Nasal cavity respiratory epithelium epithelial cell of viscerocranial mucosa (primary cell): ENCODE data around the gene SGK2. TPM values are rescaled to one million over a fixed set of nuclear protein-coding genes. Genes with fewer than 3 reads are reported as not detected.

Experiments
- total RNA-seq: library from RNA; depleted of rRNA; stranded (reverse); fragments of >200 nt; gene quantifications from 2 replicates; pipeline ENCODE4 v1.2.3, GENCODE V29; 2014

Gene SGK2
- under 0.01 and 0.93 TPM in 2 replicates for total RNA-seq

DNA sequence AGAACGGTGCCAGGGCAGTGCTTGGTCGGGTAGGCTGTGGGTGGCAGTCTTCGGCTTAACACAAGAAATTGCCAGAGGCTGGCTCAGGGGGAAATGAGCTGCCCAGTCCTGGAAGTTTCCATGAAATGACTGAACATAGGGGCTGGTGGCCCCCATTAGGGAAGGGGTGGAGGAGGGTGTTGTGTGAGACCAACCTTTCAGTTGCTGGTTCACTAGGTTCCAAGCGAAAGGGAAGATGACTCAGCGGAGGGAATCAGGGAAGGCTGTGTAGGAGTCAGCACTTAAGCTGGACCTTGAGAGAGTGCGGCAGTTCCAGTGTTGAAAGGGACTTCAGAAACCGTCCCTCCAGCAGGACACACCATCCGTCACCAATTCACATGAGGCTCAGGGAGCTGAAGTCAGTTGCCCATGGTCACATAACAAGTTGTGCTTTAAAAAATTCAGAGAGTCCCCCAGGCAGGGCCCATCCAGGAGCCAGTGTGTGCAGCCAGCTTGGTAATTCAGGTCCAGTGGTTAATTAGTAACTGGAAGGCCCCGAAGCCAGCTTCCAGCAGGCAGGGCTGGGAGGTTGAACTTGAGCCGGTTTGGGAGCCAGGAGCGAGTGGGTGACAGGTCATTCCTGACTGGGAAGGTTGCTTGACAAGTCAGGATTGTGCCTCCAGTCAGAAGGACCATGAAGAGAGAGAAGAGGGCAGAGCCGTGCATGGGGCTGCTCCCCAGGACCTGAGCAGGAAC is at the start of gene SGK2:
TSS of gene SGK2 (plus strand) at position 616 of the 735 bp plus-strand sequence. CDS start 7,469 bp downstream, outside the sequence.

DNA sequence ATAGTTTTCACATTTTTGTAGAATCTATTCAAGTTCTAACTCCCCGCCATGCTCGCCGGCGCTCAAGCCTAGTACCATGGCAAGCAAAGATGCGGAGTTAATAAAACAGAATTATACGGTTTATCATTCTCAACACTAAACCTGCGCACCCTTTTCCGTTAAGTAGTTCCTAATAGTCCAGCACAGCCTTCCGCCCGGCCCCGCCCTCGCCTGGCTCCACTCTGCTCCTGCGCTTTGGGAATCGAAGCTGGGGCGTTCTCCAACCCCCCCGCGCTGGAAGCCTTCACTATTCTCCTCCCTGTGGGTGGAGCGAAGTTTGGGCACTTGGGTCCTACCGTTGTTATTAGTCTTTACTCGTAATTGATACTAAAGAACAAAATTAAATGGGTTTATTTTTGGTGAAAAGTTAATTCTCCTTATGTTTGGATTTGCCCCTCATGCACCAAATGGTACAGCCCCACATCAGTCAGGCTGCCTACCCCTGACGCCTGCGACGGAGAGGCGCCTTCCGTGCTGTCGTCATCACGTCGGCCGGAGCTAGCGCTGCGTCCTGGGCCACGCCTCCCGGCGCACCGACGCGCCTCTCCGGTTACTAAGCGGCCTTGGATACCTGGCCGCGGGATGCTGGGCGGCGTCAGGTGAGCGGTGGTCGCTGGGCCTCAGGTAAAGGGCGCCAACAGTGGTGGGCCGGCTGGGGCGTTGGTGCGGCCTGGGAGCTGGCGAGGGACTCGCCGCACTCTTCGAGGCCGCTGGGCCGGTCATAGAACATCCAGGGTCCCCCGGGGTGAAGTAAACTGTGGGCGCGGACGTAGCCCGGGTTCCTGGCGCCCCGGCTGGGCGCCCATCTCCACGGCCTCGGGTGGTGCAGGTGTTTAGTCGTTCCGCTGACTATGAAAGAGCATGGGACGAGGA is 31.8 kb downstream of the SGK2 start, which contains the start of gene IFT52:
TSS of gene IFT52 (plus strand) at position 546 of the 912 bp plus-strand sequence. CDS start 3,762 bp downstream, outside the sequence.

Other genes with a start within 250 kb of the SGK2 start
- gene SRSF6, start 101.1 kb upstream of the SGK2 start, total RNA-seq = 39.3 and 58.4 TPM in 2 replicates
- 3.1 and 7.0 TPM in 2 replicates for gene L3MBTL1, start 51.3 kb upstream of the SGK2 start, total RNA-seq
- gene IFT52, start 31.9 kb downstream of the SGK2 start, total RNA-seq = 19.1 and 22.6 TPM in 2 replicates
- gene MYBL2, start 108.1 kb downstream of the SGK2 start, total RNA-seq = 0.07 and 0.34 TPM in 2 replicates
- not detected in 2 replicates for gene GTSF1L, start 168.0 kb downstream of the SGK2 start, total RNA-seq